ENCODE results near the gene SIRPA.

- TF ChIP-seq POLR2A (IDR thresholded peaks at IDR 0.05; ENCODE audit: low read length) (no peak), GATA1 (IDR thresholded peaks at IDR 0.05; ENCODE audit: low read depth, low read length) (no peak)
Observed at GRCh38 chr20:1907586-1907985, 12.4 kb downstream of the SIRPA start.

All from erythroblast (primary cell).